GM10266 (cell line): ENCODE data around the gene ATF7IP.

Experiments
- DNase-seq: peaks from one replicate; pipeline ENCODE4 v3.0.0; 2012; ENCODE audit errors: extremely low spot score
- TF ChIP-seq, protein P1 (sequence below): IDR thresholded peaks from 2 replicates; pipeline ENCODE4 v1.5.1; 2012; ENCODE audit warnings: mild to moderate bottlenecking, low read depth; ENCODE audit not compliant: control insufficient read depth, insufficient read depth; ENCODE audit errors: missing control alignments

The ATF7IP gene

DNA sequence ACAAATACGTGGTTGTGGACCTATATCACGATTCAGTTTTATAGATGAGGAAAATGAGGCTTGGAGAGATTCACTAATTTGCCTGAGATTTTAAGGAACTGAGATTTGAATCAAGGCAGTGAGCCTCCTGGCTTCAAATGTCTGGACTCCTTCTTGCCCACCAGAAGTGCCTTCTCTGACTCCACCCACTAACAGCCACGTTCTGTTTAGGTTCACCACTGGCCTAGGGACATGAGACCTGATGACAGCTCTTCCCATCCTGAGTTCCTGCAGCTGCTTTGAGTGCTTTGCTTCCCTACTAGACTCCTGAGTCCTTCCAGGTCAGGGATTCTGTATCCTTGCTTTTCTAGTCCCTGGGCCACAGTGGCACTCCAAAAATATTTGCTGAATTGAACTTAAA, 145.1 kb downstream of the ATF7IP start:
- DNase-seq, result no peak
- TF ChIP-seq, protein P1, sequence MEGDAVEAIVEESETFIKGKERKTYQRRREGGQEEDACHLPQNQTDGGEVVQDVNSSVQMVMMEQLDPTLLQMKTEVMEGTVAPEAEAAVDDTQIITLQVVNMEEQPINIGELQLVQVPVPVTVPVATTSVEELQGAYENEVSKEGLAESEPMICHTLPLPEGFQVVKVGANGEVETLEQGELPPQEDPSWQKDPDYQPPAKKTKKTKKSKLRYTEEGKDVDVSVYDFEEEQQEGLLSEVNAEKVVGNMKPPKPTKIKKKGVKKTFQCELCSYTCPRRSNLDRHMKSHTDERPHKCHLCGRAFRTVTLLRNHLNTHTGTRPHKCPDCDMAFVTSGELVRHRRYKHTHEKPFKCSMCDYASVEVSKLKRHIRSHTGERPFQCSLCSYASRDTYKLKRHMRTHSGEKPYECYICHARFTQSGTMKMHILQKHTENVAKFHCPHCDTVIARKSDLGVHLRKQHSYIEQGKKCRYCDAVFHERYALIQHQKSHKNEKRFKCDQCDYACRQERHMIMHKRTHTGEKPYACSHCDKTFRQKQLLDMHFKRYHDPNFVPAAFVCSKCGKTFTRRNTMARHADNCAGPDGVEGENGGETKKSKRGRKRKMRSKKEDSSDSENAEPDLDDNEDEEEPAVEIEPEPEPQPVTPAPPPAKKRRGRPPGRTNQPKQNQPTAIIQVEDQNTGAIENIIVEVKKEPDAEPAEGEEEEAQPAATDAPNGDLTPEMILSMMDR, result no peak

DNA sequence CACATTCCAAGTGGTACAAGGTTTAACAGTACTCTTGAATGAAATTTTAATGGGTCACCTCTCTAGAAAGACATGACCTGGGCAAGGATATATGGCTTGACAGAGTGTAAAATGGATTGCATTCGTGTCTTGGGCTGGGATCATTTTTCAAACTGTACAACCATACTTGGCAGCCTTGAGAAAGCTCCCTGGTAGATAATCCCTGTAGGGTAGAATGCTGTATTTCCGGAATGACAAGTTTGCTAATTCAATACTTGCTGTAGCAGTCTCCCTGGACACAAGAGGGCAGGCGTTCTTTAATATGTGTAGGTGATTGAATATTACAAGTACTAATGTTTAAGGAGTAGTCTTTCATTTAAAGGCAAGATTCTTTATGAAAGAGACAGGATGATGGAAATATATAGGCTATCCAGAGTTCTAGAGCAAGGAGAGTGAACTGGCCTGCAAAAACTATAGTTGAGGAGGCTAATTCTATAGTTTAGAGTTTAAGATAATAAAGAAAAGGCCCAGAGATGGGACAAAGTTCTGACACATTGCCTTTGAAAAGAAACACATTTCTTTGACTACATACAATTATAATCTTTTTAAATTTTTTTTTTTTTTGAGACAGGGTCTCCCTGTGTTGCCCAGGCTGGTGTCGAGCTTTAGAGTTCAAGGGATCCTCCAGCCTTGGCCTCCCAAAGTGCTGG, 148.8 kb downstream of the ATF7IP start:
- TF ChIP-seq, protein P1, result peak; percentile 45
- peak; percentile 14 for DNase-seq

DNA sequence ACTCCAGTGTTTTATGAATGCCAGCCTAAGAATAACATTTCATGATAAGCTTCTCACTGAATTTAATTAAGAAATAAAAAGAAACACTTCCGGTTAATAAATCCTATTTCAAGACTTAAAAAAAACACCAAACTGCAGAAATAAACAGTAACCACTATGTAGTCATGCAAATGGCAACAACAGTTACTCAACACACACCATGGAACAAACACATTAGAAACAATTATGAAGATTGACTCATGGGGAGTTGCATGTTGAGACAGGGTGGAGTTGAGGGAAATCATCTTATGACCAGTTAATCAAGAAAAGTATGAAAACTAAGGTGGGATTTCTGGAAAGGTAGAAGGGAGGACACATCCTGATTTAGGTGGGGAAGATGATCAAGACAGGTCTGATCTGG, 149.5 kb downstream of the ATF7IP start:
- DNase-seq, result no peak
- TF ChIP-seq, protein P1, result no peak

DNA sequence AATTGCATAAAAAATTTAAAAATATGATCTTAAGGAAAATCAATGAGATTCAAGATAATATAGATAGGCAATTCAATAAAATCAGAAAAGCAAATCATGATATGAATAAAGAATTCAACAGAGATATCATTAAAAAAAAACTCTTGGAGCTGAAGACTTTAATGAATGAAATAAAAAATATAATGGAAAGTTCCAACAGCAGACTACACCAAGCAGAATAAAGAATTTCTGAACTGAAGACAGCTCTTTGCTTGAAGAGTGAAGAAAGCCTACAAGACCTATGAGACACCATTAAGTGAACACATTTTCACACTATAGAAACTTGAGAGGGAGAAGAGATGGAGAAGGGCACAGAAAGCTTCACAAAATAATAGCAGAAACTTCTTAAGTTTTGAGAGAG, 156.3 kb downstream of the ATF7IP start:
- TF ChIP-seq, protein P1, result no peak
- DNase-seq, result no peak

DNA sequence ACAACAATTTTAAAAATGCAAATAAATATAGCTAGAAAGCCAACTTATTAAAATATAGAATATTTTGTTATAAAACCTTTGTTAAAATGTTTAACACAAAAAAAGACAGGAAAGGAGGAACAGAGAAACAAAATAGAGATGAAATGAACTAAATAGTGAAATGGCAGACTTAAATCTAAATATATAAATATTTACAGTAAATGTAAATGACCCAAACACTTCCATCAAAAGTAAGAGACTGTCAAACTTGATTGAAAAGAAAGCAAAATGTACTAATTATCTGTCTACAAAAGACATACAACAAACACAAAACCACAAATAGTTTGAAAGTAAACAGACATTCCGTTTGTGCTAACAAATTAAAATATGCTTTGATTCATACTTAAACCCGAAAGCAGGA, 160.5 kb downstream of the ATF7IP start:
- TF ChIP-seq, protein P1, result no peak

DNA sequence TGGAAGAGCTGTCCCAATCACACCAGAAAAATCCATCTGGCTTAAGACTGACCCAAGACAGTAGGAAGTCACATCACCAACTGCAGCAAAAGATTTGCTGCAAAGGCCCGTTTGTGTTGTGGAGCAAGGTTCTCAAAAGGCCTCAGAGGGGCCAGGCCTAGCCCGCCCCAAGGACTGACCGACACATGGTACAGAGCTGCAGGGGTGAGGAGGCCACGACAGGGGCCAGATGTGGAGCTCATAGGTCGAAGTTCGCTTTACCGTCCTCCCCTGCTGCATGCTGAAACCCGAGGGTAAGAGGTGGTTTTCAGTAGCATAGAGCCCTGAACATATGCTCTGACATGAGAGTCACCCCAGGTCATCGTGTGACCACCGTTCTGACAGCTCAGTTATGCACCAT, 166.7 kb downstream of the ATF7IP start:
- TF ChIP-seq, protein P1, result no peak
- no peak for DNase-seq

More for the DNA sequence above, 160.5 kb downstream of the ATF7IP start:
- DNase-seq, result no peak

DNA sequence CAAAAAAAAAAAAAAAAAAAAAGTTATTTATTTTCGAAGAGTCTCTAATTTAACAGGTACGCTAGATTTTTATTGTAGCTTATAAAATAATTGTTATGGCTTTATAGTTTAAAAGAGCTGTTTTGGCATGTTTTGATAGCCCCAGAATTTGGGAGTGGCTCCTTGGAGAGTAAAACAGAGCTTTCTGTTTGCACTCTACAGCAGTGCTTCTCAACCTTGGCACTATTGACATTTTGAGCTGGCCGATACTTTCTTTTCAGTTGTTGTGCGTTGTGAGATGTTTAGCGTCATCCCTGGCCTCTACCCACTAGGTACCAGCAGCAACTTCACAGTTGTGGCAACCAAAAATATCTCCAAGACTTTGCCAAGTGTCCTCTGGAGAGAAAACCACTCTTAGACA, 171.6 kb downstream of the ATF7IP start:
- TF ChIP-seq, protein P1, result no peak
- no peak for DNase-seq
